Heart left ventricle (tissue), 13 donors: ENCODE measurements around the gene SLC5A8.

Source experiments
- CTCF ChIP-seq, 12 donors: fragments of 200-600 bp; sonication (generic) in 4 of 12; IDR thresholded peaks; one replicate each; pipeline versions ENCODE4 v1.5.0 to v1.8.0; 2018 to 2022; ENCODE audit warnings: antibody characterized with exemption in 12 of 12, mild to moderate bottlenecking in 5 of 12
- POLR2A ChIP-seq, 2 donors: fragments of 450-650 bp; IDR thresholded peaks; one replicate each; pipeline ENCODE4 v1.6.1; 2017; ENCODE audit warnings: antibody characterized with exemption in 2 of 2, mild to moderate bottlenecking in 2 of 2, moderate library complexity in 2 of 2
- donor health status: ischemic (EF 13 %, LVEDD 7.1; RV severe dilation, severe dysfunction).
- donor health status: DM: no; HTN: yes; CAD: no.
- donor health status: DM: no; HTN: no; CAD: no.
- donor health status: ischemic (EF 25% LVEDD 6.9; RV normal size, moderate dysfunction).
- donor health status: ischemic (EF 25% LVEDD 5.7; RV mildly dilated, moderate dysfunction).
- donor health status: ischemic (EF 35%, LVEDD 5.7; RV mildly dilated, moderate dysfunction).
- donor health status: nonischemic (EF 11% LVEDD 7.7; RV severe dilation, severe dysfunction).
- donor health status: DM: yes; HTN: yes; CAD: no.
- donor health status: PGD.
- donor health status: ischemic (EF 29% LVEDD 5.4; RV normal size, mild dysfunction).
- donor health status: nonischemic (EF 23%, LVEDD 6.1; RV moderate dilation, normal function).

- TF ChIP-seq POLR2A (IDR thresholded peaks at IDR 0.05) (no peak), CTCF (IDR thresholded peaks at IDR 0.05) (no peak)
Measured at GRCh38 chr12:101127521-101128219, 82.4 kb downstream of the SLC5A8 start.
